C4-2B (cell line): ENCODE measurements around the gene GPX4.

Experiments
- H3K27ac ChIP-seq: fragments of 450-650 bp; 2 replicates; pipeline ENCODE4 v1.5.1; 2017
- CTCF ChIP-seq: fragments of 450-650 bp; conservative IDR thresholded peaks from 2 replicates; pipeline ENCODE4 v1.5.1; 2017; ENCODE audit warnings: mild to moderate bottlenecking
- ZFX ChIP-seq: fragments of 450-650 bp; IDR thresholded peaks from 2 replicates; pipeline ENCODE4 v1.6.1; 2017

GPX4 gene

DNA sequence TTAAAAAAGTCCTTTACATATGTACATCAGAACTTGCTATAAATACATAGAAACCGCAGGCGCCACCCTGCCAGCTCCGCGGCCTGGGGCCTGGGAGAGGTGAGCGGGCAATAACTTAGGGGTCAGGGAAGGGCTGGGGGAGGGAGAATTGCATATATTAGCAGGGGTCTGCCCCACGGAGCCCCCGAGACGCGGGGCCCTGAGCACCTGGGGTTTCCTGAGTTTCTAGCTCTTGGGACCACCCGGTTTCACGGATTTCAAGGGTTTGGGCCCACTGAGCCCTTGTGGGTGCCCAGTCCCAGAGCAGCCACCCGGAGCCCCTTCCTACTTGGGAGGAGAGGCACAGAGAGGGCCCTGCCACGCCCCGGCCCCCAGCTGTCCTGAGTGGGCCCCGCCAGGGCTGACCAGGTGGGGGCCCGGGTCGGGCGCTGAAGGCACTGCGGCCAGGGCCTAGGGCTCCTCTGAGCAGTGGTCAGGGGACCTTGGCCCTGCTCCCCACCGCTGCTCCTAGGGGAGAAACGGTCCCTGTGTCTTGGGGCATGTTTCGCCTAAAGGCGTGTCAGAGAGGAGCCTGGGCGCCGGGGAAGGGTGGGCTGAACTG lies 4.0 kb downstream of the GPX4 start:
- peak overlapping the region; percentile 90 for H3K27ac ChIP-seq
- TF ChIP-seq ZFX (no peak), CTCF (no peak)

- TF ChIP-seq ZFX (no peak), CTCF (no peak)
- no peak overlapping the region for H3K27ac ChIP-seq
These were observed 4.7 kb downstream of the GPX4 start for GRCh38 chr19:1108291-1109031.

- no peak overlapping the region for H3K27ac ChIP-seq
- TF ChIP-seq CTCF (no peak), ZFX (no peak)
These were observed 5.3 kb downstream of the GPX4 start for GRCh38 chr19:1109032-1109551.

DNA sequence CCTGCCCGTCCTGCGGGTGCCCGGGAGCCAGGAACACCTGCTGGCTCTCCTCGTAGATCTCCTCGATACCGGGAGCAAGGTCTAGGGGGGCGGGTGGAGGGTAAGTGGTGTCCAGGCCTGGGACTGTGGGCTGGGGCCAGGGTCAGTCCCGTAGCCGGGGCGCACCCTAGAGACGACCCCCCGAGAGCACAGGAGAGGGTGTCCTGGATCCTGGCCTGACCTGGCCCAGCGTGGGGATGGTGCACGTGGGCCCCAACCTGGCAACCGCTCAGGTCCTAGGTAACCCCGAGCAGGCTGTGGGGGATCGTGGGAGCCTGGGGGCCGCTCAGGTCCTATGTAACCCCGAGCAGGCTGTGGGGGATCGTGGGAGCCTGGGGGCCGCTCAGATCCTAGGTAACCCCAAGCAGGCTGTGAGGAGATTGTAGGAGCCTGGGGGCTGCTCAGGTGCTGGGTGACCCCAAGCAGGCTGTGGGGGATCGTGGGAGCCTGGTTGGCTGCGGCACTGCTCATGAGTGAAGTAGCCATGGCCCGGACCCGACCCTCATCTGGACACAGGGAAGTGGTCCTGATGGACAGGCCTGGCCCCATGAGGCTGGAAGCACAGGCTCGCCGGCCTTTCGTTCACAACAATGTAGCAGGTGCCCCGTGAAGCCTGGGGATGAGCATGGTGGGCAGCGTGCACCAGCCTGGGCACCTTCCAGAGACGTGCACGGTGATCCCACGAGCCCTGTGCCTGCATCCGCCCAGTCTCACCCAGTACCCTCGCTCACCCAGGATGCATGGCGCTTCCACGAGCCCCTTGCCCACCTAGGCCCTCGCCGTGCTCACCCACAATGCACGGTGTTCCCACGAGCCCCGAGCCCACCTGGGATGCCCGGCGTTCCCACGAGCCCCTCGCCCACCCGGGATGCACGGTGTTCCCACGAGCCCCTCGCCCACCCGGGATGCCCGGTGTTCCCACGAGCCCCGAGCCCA lies 6.2 kb downstream of the GPX4 start:
- TF ChIP-seq ZFX (no peak), CTCF (no peak)
- no peak overlapping the region for H3K27ac ChIP-seq

DNA sequence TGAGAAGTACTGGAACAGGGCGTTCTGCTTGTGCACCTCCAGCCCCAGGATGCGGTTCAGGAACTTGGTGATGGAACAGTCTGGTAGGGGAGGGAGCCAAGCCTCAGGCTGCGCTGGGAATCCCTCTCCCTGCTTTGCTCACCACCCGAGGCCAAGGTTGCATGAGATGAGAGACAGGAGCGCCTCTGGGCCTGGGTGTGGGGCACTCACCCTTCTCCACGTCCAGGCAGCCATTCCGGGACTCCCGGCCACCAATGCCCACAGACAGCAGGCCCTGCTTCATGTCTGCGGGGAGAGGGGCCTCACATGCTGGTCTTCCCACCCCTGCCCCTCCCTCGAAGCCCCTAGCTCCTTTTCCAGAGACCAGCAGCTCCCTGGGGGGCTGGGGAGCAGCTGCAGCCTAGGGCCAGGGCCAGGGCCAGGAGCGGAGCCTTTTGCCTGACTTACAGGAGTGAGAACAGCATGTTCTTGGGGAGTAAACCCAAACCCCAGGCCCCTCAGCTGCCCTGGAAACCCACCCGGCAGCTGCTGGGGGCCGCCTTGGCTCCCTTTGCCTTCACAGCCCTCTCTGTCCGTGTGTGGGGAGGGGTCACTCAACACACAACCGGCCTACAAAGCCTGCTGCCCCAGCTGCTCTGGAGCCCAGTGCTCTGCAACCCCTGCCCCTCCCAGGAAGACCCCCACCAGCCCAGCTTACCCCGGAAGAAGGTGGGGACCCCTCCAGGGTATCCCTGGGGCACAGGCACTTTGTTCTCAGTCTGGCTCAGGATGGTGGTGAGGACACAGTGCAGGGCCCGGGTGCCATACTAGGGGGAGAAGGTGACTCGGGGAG lies 7.2 kb downstream of the GPX4 start:
- H3K27ac ChIP-seq, result peak overlapping the region; percentile 90
- TF ChIP-seq ZFX, result no peak
- TF ChIP-seq CTCF, result no peak

GRCh38 chr19:1111641-1112267 lies 8.0 kb downstream of the GPX4 start:
- H3K27ac ChIP-seq, result peak overlapping the region; percentile 90
- TF ChIP-seq CTCF (no peak), ZFX (no peak)
